Ovary (tissue), 9 donors: ENCODE measurements around the gene PYGO1. TPM values are rescaled to one million over a fixed set of nuclear protein-coding genes. Genes with fewer than 3 reads are reported as not detected.
"Not testable (repeated sequence)": the region's sequence is repeated elsewhere in the genome, so short reads cannot be mapped to it uniquely, and the experiment has no call there.

Experiments
- DNase-seq, 5 donors: peaks; one replicate each; pipeline ENCODE4 v3.0.0-alpha.2; 2019 to 2020
- H3K27ac ChIP-seq, 2 donors: fragments of 200-600 bp; one replicate each; pipeline versions ENCODE4 v1.5.1 to v1.8.0; 2019 to 2022
- H3K27me3 ChIP-seq: fragments of 200-600 bp; one replicate; pipeline ENCODE4 v1.8.0; 2022
- H3K36me3 ChIP-seq: fragments of 200-600 bp; sonication (generic); one replicate; pipeline ENCODE4 v1.5.1; 2019
- H3K4me1 ChIP-seq: one replicate; pipeline ENCODE4 v1.8.1; 2013; ENCODE audit warnings: mild to moderate bottlenecking, moderate library complexity; ENCODE audit not compliant: insufficient read depth
- H3K4me3 ChIP-seq: fragments of 200-600 bp; sonication (generic); one replicate; pipeline ENCODE4 v1.5.1; 2017
- H3K9me3 ChIP-seq, 2 donors: fragments of 200-600 bp in 1 of 2; sonication (generic) in 1 of 2; one replicate each; pipeline versions ENCODE4 v1.5.1 to v1.8.1; 2013 to 2019; ENCODE audit warnings: mild to moderate bottlenecking in 1 of 2, moderate library complexity in 1 of 2
- CTCF ChIP-seq, 3 donors: fragments of 450-650 bp in 2 of 3; fragments of 200-600 bp in 1 of 3; IDR thresholded peaks; one replicate each; pipeline versions ENCODE4 v1.5.1 to v1.8.0; 2016 to 2022; ENCODE audit warnings: antibody characterized with exemption in 3 of 3, mild to moderate bottlenecking in 1 of 3
- EP300 ChIP-seq: sonication (generic); formaldehyde crosslinking; IDR thresholded peaks from one replicate; pipeline ENCODE4 v1.6.1; 2017; ENCODE audit warnings: antibody characterized with exemption
- POLR2A ChIP-seq: fragments of 450-650 bp; IDR thresholded peaks from one replicate; pipeline ENCODE4 v1.6.1; 2017; ENCODE audit warnings: antibody characterized with exemption, mild to moderate bottlenecking, moderate library complexity
- WGBS, 3 donors: extraction: QIAGEN DNeasy Blood & Tissue Kit in 1 of 3; methylation state at CpG; one replicate each; pipeline versions ENCODE4 v1.1.5 to v1.1.7; 2013 to 2017; 5-methylcytosine and 5-hydroxymethylcytosine counted together
- intact Hi-C, 4 donors: fragments of 100-400 bp; cut with DNase I; formaldehyde crosslinking; loops; one replicate each; pipeline versions ENCODE4 v1.11.0 to v1.15.1; 2022 to 2023
- polyA plus RNA-seq, 2 donors: library from polyadenylated mRNA; stranded (reverse); fragments of 200-250 nt in 1 of 2; fragments of 350-450 nt in 1 of 2; fragmentation: Illumina TruSeq in 1 of 2; extraction: RNeasy Lipid Tissue Mini Kit (QIAGEN cat#74804) in 1 of 2; gene quantifications; one replicate each; pipeline ENCODE4 v1.2.3, GENCODE V29; 2013 to 2014
- total RNA-seq, 7 donors: library from RNA; depleted of rRNA in 2 of 7; stranded (reverse); fragments of >200 nt in 2 of 7; fragmentation: NEBNext Ultra II Directional in 3 of 7; extraction: Animal tissue kit (Norgen Biotek cat#: 25700) in 3 of 7; gene quantifications; one replicate each; pipeline versions ENCODE4 v1.1.0 to v1.2.4, GENCODE V29; 2016 to 2023
- donor health status: DM: no; HTN: no; CAD: no; lungs with moderate emphysema.
- donor health status: DM: no; HTN: no; CAD: no.
- donor health status: Bipolar disorder and iron deficiency.
- donor health status: DM: yes; HTN: yes; CAD: no.
- donor health status: DM: no; HTN: no; CAD: no.
- donor health status: DM: yes; HTN: yes; CAD: no.

Gene PYGO1
- total and polyA plus RNA-seq, 9 donors = 4.0 to 31.1 (median 22.7) TPM

- 69 to 77% (median 70%) methylated on average over 7 of the region's 7 CpGs for WGBS, 3 donors
- Histone ChIP-seq H3K4me1 (peaks cover 1% of the 10 kb centered on the region), H3K27ac (no peak overlapping the region), H3K36me3 (no peaks in the 10 kb centered on the region), H3K9me3 (no peaks in the 10 kb centered on the region), H3K4me3 (no peak overlapping the region), H3K27me3 (no peaks in the 10 kb centered on the region)
- TF ChIP-seq POLR2A (no peak), CTCF (IDR thresholded peaks at IDR 0.05) (no peak), EP300 (no peak)
- DNase-seq = no peak
- intact Hi-C loops = no loop called here
These were observed 89.0 kb downstream of the PYGO1 start for GRCh38 chr15:55499151-55499550.

GRCh38 chr15:55498109-55498938, 89.8 kb downstream of the PYGO1 start:
- H3K27me3 ChIP-seq, H3K4me1 ChIP-seq, H3K27ac ChIP-seq, H3K36me3 ChIP-seq, H3K9me3 ChIP-seq, intact Hi-C loops: not testable (repeated sequence)
- WGBS, 3 donors = 6 to 9% (median 8%) methylated on average over 54 to 55 of the region's 55 CpGs
- DNase-seq = peak; percentile 74 to 89 (median 82)
- H3K4me3 ChIP-seq = peak overlapping the region; percentile 69

GRCh38 chr15:55496716-55497115, 91.4 kb downstream of the PYGO1 start:
- Histone ChIP-seq H3K36me3 (no peaks in the 10 kb centered on the region), H3K27me3 (no peaks in the 10 kb centered on the region), H3K9me3 (no peaks in the 10 kb centered on the region), H3K27ac (no peak overlapping the region), H3K4me1 (peaks cover 1% of the 10 kb centered on the region), H3K4me3 (no peak overlapping the region)
- WGBS, 3 donors = 77 to 81% (median 79%) methylated on average over 2 of the region's 2 CpGs
- TF ChIP-seq POLR2A (no peak), EP300 (no peak), CTCF (IDR thresholded peaks at IDR 0.05) (no peak)
- intact Hi-C loops = no loop called here
- DNase-seq = no peak

- Histone ChIP-seq H3K4me1 (peaks cover 1% of the 10 kb centered on the region), H3K9me3 (no peaks in the 10 kb centered on the region), H3K36me3 (no peaks in the 10 kb centered on the region), H3K27me3 (no peaks in the 10 kb centered on the region), H3K27ac (no peak overlapping the region), H3K4me3 (no peak overlapping the region)
- intact Hi-C loops = no loop called here
- no peak for DNase-seq
- TF ChIP-seq EP300 (no peak), CTCF (IDR thresholded peaks at IDR 0.05) (no peak), POLR2A (no peak)
- WGBS, 3 donors = 95 to 100% (median 96%) methylated on average over 1 of the region's 1 CpG
These were observed 93.2 kb downstream of the PYGO1 start for GRCh38 chr15:55494931-55495330.

- H3K27me3 ChIP-seq, H3K36me3 ChIP-seq, DNase-seq, H3K27ac ChIP-seq, H3K9me3 ChIP-seq, H3K4me3 ChIP-seq, H3K4me1 ChIP-seq, intact Hi-C loops: not testable (repeated sequence)
- WGBS, 3 donors = 93 to 97% (median 97%) methylated on average over 9 of the region's 9 CpGs
These were observed 99.1 kb downstream of the PYGO1 start for GRCh38 chr15:55488952-55489600.

Other genes starting within 250 kb of the PYGO1 start
- 10 to 100 TPM; 27.8 to 55.3 (median 41.9) TPM for gene CCPG1, start 180.0 kb downstream of the PYGO1 start, total RNA-seq
- 10 to 100 TPM; 26.7 to 51.0 TPM for gene CCPG1, start 180.0 kb downstream of the PYGO1 start, polyA plus RNA-seq
- 1 to 10 TPM in 5 of 7 donors, under 1 TPM in 2; 0.35 to 3.9 (median 1.6) TPM for gene PIERCE2, start 179.8 kb downstream of the PYGO1 start, total RNA-seq
- gene PIERCE2, start 179.8 kb downstream of the PYGO1 start, polyA plus RNA-seq = 1 to 10 TPM; 1.5 to 2.6 TPM
- 1 to 10 TPM; 1.3 to 4.8 (median 2.4) TPM for gene DNAAF4, start 80.1 kb downstream of the PYGO1 start, total RNA-seq
- gene DNAAF4, start 80.1 kb downstream of the PYGO1 start, polyA plus RNA-seq = 1 to 10 TPM; 2.5 to 2.7 TPM
- gene PRTG, start 154.8 kb upstream of the PYGO1 start, total RNA-seq = 1 to 10 TPM; 3.3 to 9.4 (median 6.7) TPM
- 1 to 10 TPM; 1.2 to 2.5 TPM for gene PRTG, start 154.8 kb upstream of the PYGO1 start, polyA plus RNA-seq